ENCODE results near the gene ECI1.
A peak's percentile ranks its signal among the peaks of the same experiment; 100 is the strongest.

Gene ECI1

GRCh38 chr16:2233046-2233775, 18.2 kb downstream of the ECI1 start:
- no peak for DNase-seq

DNA sequence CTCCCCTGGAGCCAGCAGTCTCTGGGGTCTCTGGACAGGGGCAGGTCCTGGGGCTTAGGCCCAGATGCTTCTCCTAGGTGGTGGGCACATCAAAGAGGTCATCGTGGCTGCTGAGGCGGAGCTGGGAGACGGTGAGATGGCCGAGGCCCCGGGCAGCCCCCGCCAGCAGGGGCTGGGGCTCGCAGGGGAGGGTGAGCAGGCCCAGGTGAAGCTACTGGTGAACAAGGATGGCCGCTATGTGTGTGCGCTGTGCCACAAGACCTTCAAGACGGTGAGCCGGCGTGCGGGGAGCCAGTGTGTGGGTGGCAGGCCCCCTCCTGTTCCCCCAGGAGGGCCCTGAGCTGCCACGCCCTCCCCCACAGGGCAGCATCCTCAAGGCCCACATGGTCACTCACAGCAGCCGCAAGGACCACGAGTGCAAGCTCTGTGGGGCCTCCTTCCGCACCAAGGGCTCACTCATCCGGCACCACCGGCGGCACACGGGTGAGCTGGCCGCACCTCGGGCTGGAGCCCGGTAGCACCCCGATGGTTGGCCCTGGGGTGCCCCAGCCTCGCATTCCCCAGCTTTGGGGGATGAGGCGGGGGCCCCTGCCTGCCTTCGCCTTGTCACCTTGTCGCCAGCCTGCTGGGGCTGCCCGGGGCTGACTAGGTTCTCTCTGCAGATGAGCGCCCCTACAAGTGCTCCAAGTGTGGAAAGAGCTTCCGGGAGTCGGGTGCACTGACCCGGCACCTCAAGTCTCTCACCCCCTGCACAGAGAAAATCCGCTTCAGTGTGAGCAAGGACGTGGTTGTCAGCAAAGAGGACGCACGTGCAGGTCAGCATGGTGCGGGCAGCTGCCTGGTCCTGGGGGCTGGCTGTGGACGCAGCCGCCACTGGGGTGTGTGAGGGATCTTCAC, 19.0 kb downstream of the ECI1 start:
- no peak for DNase-seq

- DNase-seq: no peak
Measured at GRCh38 chr16:2231016-2231931, 20.1 kb downstream of the ECI1 start.

GRCh38 chr16:2230376-2230775, 21.0 kb downstream of the ECI1 start:
- DNase-seq: no peak

- no peak for DNase-seq
Measured at GRCh38 chr16:2229632-2230250, 21.6 kb downstream of the ECI1 start.

GRCh38 chr16:2229091-2229490, 22.3 kb downstream of the ECI1 start:
- DNase-seq: no peak

DNA sequence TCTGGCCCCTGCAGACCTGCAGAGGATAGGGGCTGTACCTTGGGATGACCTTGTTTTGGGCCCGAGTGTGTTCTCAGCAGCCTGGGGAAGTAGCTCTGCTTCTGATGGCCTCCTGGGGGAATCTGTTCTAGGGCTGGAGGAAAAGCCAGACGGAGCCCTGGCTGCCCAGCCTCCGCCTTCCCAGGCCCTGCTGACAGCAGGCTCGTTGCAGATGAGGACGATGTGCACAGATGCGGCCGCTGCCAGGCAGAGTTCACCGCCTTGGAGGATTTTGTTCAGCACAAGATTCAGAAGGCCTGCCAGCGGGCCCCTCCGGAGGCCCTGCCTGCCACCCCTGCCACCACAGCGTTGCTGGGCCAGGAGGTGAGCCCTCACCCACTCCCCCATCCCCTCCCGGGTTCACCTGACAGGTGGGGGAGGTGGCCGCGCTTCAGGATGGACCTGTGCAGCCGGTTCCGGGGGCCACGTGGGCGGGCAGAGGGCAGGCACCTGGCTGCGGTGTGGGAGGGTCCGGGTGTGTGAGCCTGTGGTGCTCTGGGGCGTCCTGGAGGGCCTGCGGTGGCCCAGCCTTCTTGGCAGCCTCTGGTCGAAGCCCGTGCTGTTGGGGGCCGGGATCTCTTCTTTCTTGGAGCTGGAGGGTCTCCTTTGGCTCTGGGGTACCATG, 23.1 kb downstream of the ECI1 start:
- DNase-seq: no peak

DNA sequence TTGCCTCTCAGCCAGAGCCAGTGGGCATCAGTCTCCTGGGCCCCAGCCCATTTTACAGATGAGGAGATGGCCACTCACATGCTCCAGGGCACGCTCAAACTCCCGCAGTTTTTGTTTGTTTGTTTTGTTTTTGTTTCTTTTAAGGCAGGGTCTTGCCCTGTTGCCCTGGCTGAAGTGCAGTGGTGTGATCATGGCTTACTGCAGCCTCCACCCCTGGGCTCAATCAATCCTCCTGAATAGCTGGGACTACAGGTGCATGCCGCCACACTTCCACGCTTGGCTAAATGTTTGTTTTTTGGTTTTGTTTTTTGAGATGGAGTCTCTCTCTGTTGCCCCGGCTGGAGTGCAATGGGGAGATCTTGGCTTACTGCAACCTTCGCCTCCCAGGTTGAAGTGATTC, 24.5 kb downstream of the ECI1 start:
- no peak for DNase-seq

DNA sequence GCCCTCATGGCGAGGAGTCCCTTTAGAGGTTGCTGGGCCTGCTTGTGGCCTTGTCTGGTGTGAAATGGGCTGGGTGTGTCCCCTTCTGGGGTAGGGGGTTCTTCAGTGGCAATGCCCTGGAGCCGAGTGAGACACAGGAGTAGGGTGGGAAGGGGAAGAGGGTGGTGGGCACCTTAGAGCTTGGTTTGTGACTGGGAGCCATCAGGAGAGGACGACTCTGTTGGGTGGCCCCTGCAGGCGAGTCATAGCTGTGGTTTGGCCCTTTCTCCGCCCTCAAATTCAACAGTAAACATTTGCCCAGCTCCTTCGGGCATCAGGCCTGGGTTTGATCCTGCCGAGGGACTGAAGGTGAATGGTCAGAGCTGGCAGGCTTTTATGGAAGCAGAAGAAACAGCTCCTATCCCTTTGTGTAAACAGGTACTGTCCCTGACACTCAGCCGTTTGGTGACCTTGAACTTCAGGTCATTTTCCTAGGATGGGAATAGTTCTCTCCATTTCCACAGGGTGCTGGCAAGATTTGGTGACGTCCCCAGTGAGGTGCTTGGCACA, 25.1 kb downstream of the ECI1 start:
- DNase-seq: no peak

DNA sequence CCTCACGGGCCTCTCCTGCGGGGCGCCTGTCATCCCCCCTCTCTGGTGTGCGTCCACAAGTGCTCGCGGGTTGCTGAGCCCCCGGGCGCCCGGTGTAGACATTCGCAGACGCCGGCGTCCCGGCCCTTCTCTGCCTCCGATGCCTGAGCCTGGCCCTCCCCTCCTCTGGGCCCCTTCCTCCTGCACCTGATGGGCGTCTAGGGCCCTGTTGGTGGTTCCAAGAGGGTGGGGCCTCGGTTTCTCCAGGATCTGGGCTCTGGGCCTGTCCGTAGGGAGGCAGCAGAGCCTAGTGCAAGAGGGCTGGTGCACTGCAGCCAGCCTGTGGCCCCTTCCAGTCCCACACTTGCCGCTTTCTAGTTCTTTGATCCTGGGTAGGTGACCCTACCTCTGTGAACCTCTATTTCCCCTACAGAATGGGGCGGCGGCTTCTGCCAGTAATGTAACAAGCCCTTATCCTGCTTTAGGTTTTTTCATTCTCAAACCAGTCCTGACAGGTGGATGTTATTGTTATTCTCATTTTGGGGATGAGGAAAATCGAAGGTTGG, 27.4 kb downstream of the ECI1 start:
- DNase-seq: no peak

DNA sequence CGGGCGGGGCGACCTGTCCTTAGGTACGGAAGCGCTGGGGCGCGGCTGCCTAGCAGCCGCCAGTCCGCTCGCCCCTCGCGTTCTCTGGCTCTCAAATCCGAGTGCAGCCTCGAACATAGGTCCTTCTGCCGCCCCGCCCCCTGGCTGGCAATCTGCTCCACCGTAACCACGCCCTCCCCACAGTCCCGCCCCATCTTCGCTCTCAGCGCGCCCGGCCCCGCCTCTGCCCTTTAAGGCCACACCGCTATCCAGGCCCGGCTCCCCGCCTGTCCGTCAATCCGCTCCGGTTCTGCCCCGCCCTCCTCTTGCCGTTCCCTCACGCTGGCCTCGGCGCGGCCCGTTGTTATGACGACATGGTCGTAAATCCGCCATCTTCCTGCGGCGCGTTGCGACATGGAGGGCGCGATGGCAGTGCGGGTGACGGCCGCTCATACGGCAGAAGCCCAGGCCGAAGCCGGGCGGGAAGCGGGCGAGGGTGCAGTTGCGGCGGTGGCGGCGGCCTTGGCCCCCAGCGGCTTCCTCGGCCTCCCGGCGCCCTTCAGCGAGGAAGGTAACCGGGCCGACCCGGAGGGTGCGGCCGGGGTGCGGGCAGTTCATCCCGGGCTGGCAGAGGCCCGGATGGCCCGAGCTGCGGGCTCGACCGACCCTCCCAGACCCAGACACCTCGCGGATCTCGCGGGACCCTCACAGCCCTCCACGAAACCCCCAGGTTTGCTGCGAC, 28.0 kb downstream of the ECI1 start, which contains the start of gene E4F1:
E4F1 (plus strand) TSS at position 371 of the 721 bp plus-strand sequence; CDS start at position 394, 23 bp downstream.
- DNase-seq: peak; percentile 98

DNA sequence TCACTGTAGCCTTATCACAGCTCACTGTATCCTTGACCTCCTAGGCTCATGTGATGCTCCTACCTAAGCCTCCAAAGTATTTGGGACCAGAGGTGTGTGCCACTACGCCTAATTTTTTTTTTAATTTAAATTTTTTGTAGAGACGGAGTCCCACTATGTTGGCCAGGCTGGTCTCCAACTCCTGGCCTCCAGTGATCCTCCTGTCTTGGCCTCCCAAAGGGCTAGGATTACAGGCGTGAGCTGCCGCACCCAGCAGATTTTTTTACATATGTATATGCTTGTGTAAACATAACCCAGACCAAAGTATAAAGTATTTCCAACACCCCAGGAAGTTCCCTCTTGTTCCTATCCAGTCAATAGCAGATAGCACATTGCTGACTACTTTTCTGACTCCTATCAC, 35.1 kb downstream of the ECI1 start:
- no peak for DNase-seq

- DNase-seq: no peak
Measured at GRCh38 chr16:2214719-2214968, 36.7 kb downstream of the ECI1 start, which contains the start of gene PGP. Gene PGP, minus strand, starts transcription at chr16:2214840. Its CDS starts 63 bp downstream, at chr16:2214777.

- no peak for DNase-seq
Measured at GRCh38 chr16:2213817-2214718, 37.3 kb downstream of the ECI1 start.

DNA sequence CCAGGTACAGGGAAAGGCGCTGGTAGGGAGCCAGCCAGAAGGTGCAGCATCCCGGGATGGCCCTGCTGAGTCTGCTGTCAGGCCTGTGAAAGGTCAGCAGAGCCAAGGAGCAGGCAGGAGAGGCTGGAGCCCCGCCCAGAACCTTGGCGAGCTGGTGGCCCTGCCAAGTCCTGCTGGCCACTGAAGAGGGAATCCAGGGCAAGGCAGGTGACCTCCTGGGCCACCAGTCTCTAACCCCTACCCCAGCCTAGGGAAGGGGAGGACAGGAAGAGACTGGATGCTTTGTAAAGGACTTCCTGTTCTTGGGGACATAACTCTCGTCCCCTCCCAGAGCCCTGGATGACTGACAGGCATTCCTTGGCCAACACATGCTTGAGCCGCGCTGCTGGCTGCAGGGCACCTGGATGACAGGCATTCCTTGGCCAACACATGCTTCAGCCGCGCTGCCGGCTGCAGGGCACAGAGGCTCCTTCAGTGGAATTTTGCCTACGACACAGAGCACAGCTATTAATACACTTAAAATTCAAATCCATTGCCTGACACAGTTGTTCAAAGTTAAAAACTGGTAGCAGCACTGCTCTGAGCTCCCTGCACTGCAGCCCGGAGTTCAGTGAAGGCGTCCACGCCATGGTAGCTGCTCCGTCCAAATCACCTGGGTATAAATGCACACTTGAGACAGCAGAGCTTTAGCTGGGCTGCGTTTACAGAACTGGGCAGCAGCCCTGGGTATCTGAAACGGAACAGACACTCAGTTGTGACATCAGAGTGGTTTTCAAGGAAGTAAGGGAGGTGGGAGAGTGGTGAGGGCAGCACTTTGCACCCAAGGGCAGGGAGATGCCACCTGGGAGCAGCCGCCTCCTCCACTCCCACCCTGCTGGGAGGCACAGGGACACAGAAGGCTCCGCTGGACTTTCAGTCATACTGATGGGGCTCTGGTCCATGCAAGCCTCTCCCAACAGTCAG, 38.7 kb downstream of the ECI1 start:
- no peak for DNase-seq

GRCh38 chr16:2211923-2212347, 39.5 kb downstream of the ECI1 start:
- DNase-seq: no peak

DNA sequence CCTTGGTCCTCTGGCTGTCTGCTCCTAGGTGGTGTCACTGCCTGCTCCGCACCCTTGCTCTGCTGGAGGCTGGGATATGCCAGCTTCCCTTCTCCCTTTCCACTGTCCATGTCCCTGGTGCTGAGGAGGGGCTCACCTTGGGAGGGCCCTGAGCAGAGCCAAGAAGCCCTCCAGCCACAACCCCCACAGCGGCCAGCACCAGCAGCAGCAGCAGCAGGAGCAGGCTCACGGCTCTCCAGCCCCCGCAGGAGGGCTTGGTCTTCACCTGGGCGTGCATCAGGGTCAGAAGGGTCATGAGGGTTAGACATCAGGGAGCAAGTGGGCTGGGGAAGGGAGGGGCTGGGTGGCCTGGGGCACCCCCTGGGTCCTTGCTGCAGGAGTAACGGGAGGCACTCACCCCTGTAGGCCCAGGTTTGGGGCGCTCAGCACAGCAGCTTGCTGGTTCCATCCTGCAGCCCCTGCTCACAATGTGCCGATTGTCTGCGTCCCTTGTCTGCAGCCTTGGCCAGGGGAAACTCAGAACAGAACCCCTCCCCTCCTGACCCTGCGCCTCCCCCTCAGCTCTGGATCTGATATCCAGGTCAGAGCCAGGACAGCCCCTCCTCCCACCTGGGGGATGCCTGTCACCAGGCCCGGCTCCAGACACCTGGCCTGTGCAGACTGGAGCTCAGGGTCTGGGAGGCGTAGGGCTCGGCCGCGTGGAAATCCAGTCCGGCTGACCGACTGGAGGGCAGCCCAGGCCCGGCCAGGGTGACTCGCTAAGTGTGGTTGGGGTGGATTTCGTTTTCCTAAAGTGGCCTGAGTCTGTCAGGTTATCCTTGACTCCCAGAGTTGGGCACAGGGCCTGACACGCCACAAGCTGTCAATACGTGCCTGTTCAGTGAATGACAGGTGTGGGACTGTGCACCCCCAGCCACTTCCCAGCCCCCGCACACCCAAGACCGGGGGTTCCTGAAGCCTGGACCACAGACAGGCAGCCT, 40.7 kb downstream of the ECI1 start, which contains the start of gene BRICD5:
BRICD5 (minus strand) TSS at position 478 of the 980 bp plus-strand sequence; CDS start at position 448, 30 bp downstream.
- no peak for DNase-seq
